Measurements from ENCODE around the gene TLK1.

Gene TLK1

GRCh38 chr2:170973492-170974303 is 187.0 kb downstream of the TLK1 start:
- H3K4me3 ChIP-seq (ENCODE audit: low read length): peak overlapping the region; percentile 84
- H3K27me3 ChIP-seq (ENCODE audit: control insufficient read depth, insufficient read depth, low read length): no peaks in the 10 kb centered on the region
- H3K27ac ChIP-seq (ENCODE audit: low read depth, low read length): peak overlapping the region; percentile 78
- peaks cover 6% of the 10 kb centered on the region for H3K4me1 ChIP-seq (ENCODE audit: control insufficient read depth, insufficient read depth, low read length)
- no peak overlapping the region for H3K9ac ChIP-seq (ENCODE audit: low read length)
- no peaks in the 10 kb centered on the region for H3K36me3 ChIP-seq (ENCODE audit: control insufficient read depth, insufficient read depth, low read length)

- peak overlapping the region; percentile 84 for H3K4me3 ChIP-seq (ENCODE audit: low read length)
- no peaks in the 10 kb centered on the region for H3K27me3 ChIP-seq (ENCODE audit: control insufficient read depth, insufficient read depth, low read length)
- peaks cover 6% of the 10 kb centered on the region for H3K4me1 ChIP-seq (ENCODE audit: control insufficient read depth, insufficient read depth, low read length)
- no peaks in the 10 kb centered on the region for H3K36me3 ChIP-seq (ENCODE audit: control insufficient read depth, insufficient read depth, low read length)
- no peak overlapping the region for H3K9ac ChIP-seq (ENCODE audit: low read length)
- H3K27ac ChIP-seq (ENCODE audit: low read depth, low read length): peak overlapping the region; percentile 1
These were observed 187.5 kb downstream of the TLK1 start for GRCh38 chr2:170973225-170973491.

- Histone ChIP-seq H3K9ac (ENCODE audit: low read length) (no peak overlapping the region), H3K27me3 (ENCODE audit: control insufficient read depth, insufficient read depth, low read length) (no peaks in the 10 kb centered on the region), H3K4me1 (ENCODE audit: control insufficient read depth, insufficient read depth, low read length) (peaks cover 6% of the 10 kb centered on the region), H3K4me3 (ENCODE audit: low read length) (peak overlapping the region; percentile 84), H3K27ac (ENCODE audit: low read depth, low read length) (peak overlapping the region; percentile 1), H3K36me3 (ENCODE audit: control insufficient read depth, insufficient read depth, low read length) (no peaks in the 10 kb centered on the region)
These were observed 188.1 kb downstream of the TLK1 start for GRCh38 chr2:170972296-170973224.

- H3K27me3 ChIP-seq (ENCODE audit: control insufficient read depth, insufficient read depth, low read length): no peaks in the 10 kb centered on the region
- peaks cover 4% of the 10 kb centered on the region for H3K36me3 ChIP-seq (ENCODE audit: control insufficient read depth, insufficient read depth, low read length)
- H3K9ac ChIP-seq (ENCODE audit: low read length): no peak overlapping the region
- H3K4me3 ChIP-seq (ENCODE audit: low read length): no peak overlapping the region
- no peak overlapping the region for H3K27ac ChIP-seq (ENCODE audit: low read depth, low read length)
- H3K4me1 ChIP-seq (ENCODE audit: control insufficient read depth, insufficient read depth, low read length): peaks cover 6% of the 10 kb centered on the region
These were observed 189.6 kb downstream of the TLK1 start for GRCh38 chr2:170971071-170971470.

- Histone ChIP-seq H3K36me3 (ENCODE audit: control insufficient read depth, insufficient read depth, low read length) (peaks cover 10% of the 10 kb centered on the region), H3K27me3 (ENCODE audit: control insufficient read depth, insufficient read depth, low read length) (no peaks in the 10 kb centered on the region), H3K27ac (ENCODE audit: low read depth, low read length) (no peak overlapping the region), H3K9ac (ENCODE audit: low read length) (no peak overlapping the region), H3K4me1 (ENCODE audit: control insufficient read depth, insufficient read depth, low read length) (peaks cover 6% of the 10 kb centered on the region), H3K4me3 (ENCODE audit: low read length) (no peak overlapping the region)
These were observed 190.7 kb downstream of the TLK1 start for GRCh38 chr2:170969872-170970496.

GRCh38 chr2:170969030-170969429 is 191.7 kb downstream of the TLK1 start:
- Histone ChIP-seq H3K27ac (ENCODE audit: low read depth, low read length) (no peak overlapping the region), H3K4me1 (ENCODE audit: control insufficient read depth, insufficient read depth, low read length) (peaks cover 6% of the 10 kb centered on the region), H3K9ac (ENCODE audit: low read length) (no peak overlapping the region), H3K36me3 (ENCODE audit: control insufficient read depth, insufficient read depth, low read length) (peaks cover 11% of the 10 kb centered on the region), H3K4me3 (ENCODE audit: low read length) (no peak overlapping the region), H3K27me3 (ENCODE audit: control insufficient read depth, insufficient read depth, low read length) (no peaks in the 10 kb centered on the region)

- H3K4me3 ChIP-seq (ENCODE audit: low read length): no peak overlapping the region
- H3K9ac ChIP-seq (ENCODE audit: low read length): no peak overlapping the region
- no peaks in the 10 kb centered on the region for H3K27me3 ChIP-seq (ENCODE audit: control insufficient read depth, insufficient read depth, low read length)
- H3K4me1 ChIP-seq (ENCODE audit: control insufficient read depth, insufficient read depth, low read length): peaks cover 6% of the 10 kb centered on the region
- H3K27ac ChIP-seq (ENCODE audit: low read depth, low read length): no peak overlapping the region
- H3K36me3 ChIP-seq (ENCODE audit: control insufficient read depth, insufficient read depth, low read length): peaks cover 15% of the 10 kb centered on the region
These were observed 192.3 kb downstream of the TLK1 start for GRCh38 chr2:170968205-170969003.

- Histone ChIP-seq H3K9ac (ENCODE audit: low read length) (no peak overlapping the region), H3K36me3 (ENCODE audit: control insufficient read depth, insufficient read depth, low read length) (peaks cover 17% of the 10 kb centered on the region), H3K27ac (ENCODE audit: low read depth, low read length) (no peak overlapping the region), H3K4me3 (ENCODE audit: low read length) (no peak overlapping the region), H3K27me3 (ENCODE audit: control insufficient read depth, insufficient read depth, low read length) (no peaks in the 10 kb centered on the region), H3K4me1 (ENCODE audit: control insufficient read depth, insufficient read depth, low read length) (no peaks in the 10 kb centered on the region)
These were observed 193.1 kb downstream of the TLK1 start for GRCh38 chr2:170967553-170967952.

- no peak overlapping the region for H3K4me3 ChIP-seq (ENCODE audit: low read length)
- no peaks in the 10 kb centered on the region for H3K27me3 ChIP-seq (ENCODE audit: control insufficient read depth, insufficient read depth, low read length)
- peaks cover 17% of the 10 kb centered on the region for H3K36me3 ChIP-seq (ENCODE audit: control insufficient read depth, insufficient read depth, low read length)
- no peaks in the 10 kb centered on the region for H3K4me1 ChIP-seq (ENCODE audit: control insufficient read depth, insufficient read depth, low read length)
- no peak overlapping the region for H3K27ac ChIP-seq (ENCODE audit: low read depth, low read length)
- H3K9ac ChIP-seq (ENCODE audit: low read length): no peak overlapping the region
These were observed 193.9 kb downstream of the TLK1 start for GRCh38 chr2:170966648-170967396.

- Histone ChIP-seq H3K9ac (ENCODE audit: low read length) (no peak overlapping the region), H3K27me3 (ENCODE audit: control insufficient read depth, insufficient read depth, low read length) (no peaks in the 10 kb centered on the region), H3K27ac (ENCODE audit: low read depth, low read length) (no peak overlapping the region), H3K36me3 (ENCODE audit: control insufficient read depth, insufficient read depth, low read length) (peaks cover 21% of the 10 kb centered on the region), H3K4me1 (ENCODE audit: control insufficient read depth, insufficient read depth, low read length) (no peaks in the 10 kb centered on the region), H3K4me3 (ENCODE audit: low read length) (no peak overlapping the region)
These were observed 195.1 kb downstream of the TLK1 start for GRCh38 chr2:170965446-170966225.

GRCh38 chr2:170963386-170963785 is 197.3 kb downstream of the TLK1 start:
- Histone ChIP-seq H3K9ac (ENCODE audit: low read length) (no peak overlapping the region), H3K27me3 (ENCODE audit: control insufficient read depth, insufficient read depth, low read length) (no peaks in the 10 kb centered on the region), H3K36me3 (ENCODE audit: control insufficient read depth, insufficient read depth, low read length) (peaks cover 21% of the 10 kb centered on the region), H3K4me3 (ENCODE audit: low read length) (no peak overlapping the region), H3K4me1 (ENCODE audit: control insufficient read depth, insufficient read depth, low read length) (no peaks in the 10 kb centered on the region), H3K27ac (ENCODE audit: low read depth, low read length) (no peak overlapping the region)
